ENCODE measurements around the gene PCED1B. TPM values are rescaled to one million over a fixed set of nuclear protein-coding genes. Genes with fewer than 3 reads are reported as not detected.

PCED1B gene
- total and polyA plus RNA-seq, 4 experiments from 2014 or later: 44.3 to 74.6 (median 47.8) TPM

DNA sequence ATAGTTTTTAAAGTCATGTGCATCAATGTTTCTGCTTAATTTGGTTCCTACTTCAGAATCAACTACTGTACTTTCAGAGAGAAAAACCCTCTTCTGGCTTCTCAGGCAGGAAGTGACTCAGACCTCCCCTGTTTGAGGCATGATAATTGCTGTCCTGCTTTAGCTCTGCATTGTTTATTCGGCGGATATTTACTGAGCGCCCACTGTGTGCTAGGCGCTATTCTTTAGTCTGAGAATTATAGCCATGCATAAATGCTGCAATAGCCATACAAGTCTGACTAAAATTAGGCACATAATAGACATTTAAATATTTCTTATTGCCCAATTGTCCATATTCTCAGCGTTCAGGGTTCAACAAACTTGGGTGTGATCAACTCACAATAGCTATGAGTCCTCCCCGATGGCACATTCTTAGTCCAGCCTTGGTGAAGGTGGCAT lies 6.4 kb downstream of the PCED1B start:
- H3K27me3 ChIP-seq (ENCODE audit: insufficient read depth, low read length): no peaks in the 10 kb centered on the region
- no peak overlapping the region for H3K4me3 ChIP-seq (ENCODE audit: low read length in 2 of 2)
- H3K27ac ChIP-seq (ENCODE audit: low read depth, low read length): peak overlapping the region; percentile 29
- no peaks in the 10 kb centered on the region for H3K9me3 ChIP-seq (ENCODE audit: control insufficient read depth in 1 of 2, low read length in 2 of 2)
- Mint-ChIP-seq H3K4me1 (peaks cover 47 to 62% (median 54%) of the 10 kb centered on the region in 4 donors), H3K9me3 (peaks cover 0 to 7% (median 2%) of the 10 kb centered on the region in 8 donors), H3K4me3 (peak overlapping the region in 7 of 8 donors; percentile 0 to 79 (median 49)), H3K27me3 (no peaks in the 10 kb centered on the region), H3K27ac (peak overlapping the region; percentile 53 to 99 (median 84)), H3K36me3 (peaks cover 2 to 10% of the 10 kb centered on the region in 2 donors)
- H3K36me3 ChIP-seq (ENCODE audit: insufficient read depth, low read length): no peaks in the 10 kb centered on the region
- H3K4me1 ChIP-seq (ENCODE audit: insufficient read depth, low read length): peaks cover 58% of the 10 kb centered on the region
- peak; percentile 37 to 78 (median 44) for DNase-seq
- ChIA-PET POLR2A (ENCODE audit: partially characterized antibody) (interaction anchor here (0.6 to 9.5 kb wide), 12 partner anchors 11 to 817 kb away, joined by 3 to 75 read pairs (median 5); partner anchors contain the start of gene SLC38A1), CTCF (ENCODE audit: partially characterized antibody) (interaction anchor here (0.7 to 2.5 kb wide), 5 partner anchors 15 to 683 kb away, joined by 3 to 6 read pairs (median 4); no protein-coding TSS in a partner anchor)
- intact Hi-C loops (cut with micrococcal nuclease): no loop called here

DNA sequence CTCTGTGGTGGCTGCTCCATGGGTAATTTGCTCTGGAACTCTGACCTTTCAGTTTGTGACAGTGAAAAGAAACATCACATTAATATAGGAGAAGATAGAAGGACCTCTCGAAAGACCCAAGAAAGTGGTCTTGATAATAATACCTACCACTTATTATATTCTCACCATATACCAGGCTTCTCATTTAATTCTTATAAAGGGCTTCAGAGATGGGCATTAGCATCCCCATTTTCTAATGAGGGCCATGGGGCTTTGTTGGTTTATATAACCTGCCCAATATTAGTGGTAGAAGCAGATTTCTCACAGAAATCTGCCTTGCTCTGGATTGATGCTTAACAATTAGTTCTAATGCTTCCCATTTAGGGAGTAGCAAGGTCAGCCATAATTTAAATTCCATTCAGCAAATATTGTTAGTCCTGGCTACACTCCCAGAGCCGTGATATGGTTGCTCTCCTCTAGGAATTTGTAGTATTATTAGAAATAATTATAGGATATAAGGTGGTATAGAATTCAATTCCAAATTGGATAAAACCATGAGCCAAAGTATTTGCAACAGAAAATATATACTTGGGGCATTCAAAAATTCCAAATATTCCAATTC lies 7.8 kb downstream of the PCED1B start:
- H3K4me1 Mint-ChIP-seq: peaks cover 38 to 50% (median 45%) of the 10 kb centered on the region in 4 donors
- no peaks in the 10 kb centered on the region for H3K27me3 Mint-ChIP-seq
- Histone ChIP-seq H3K27ac (ENCODE audit: low read depth, low read length) (no peak overlapping the region), H3K36me3 (ENCODE audit: insufficient read depth, low read length) (no peaks in the 10 kb centered on the region), H3K4me1 (ENCODE audit: insufficient read depth, low read length) (peaks cover 44% of the 10 kb centered on the region), H3K9me3 (ENCODE audit: control insufficient read depth in 1 of 2, low read length in 2 of 2) (no peaks in the 10 kb centered on the region), H3K27me3 (ENCODE audit: insufficient read depth, low read length) (no peaks in the 10 kb centered on the region), H3K4me3 (ENCODE audit: low read length in 2 of 2) (no peak overlapping the region)
- no peak for DNase-seq
- peaks cover 0 to 10% (median 2%) of the 10 kb centered on the region in 8 donors for H3K9me3 Mint-ChIP-seq
- H3K27ac Mint-ChIP-seq: peak overlapping the region in 4 of 7 donors; percentile 3 to 70 (median 48)
- ChIA-PET CTCF (ENCODE audit: partially characterized antibody) (interaction anchor here (0.6 to 1.5 kb wide), 3 partner anchors 107 to 311 kb away, joined by 3 read pairs; no protein-coding TSS in a partner anchor), POLR2A (ENCODE audit: partially characterized antibody) (interaction anchor here (1.8 to 9.5 kb wide), 2 partner anchors 105 to 120 kb away, joined by 8 to 75 read pairs; no protein-coding TSS in a partner anchor)
- peaks cover 2 to 12% of the 10 kb centered on the region in 2 donors for H3K36me3 Mint-ChIP-seq
- intact Hi-C loops (cut with micrococcal nuclease): no loop called here
- no peak overlapping the region for H3K4me3 Mint-ChIP-seq

- H3K27me3 ChIP-seq (ENCODE audit: insufficient read depth, low read length): no peaks in the 10 kb centered on the region
- H3K9me3 ChIP-seq (ENCODE audit: control insufficient read depth in 1 of 2, low read length in 2 of 2): no peaks in the 10 kb centered on the region
- Mint-ChIP-seq H3K27ac (peak overlapping the region in 3 of 7 donors; percentile 19 to 47 (median 35)), H3K36me3 (peaks cover 2 to 12% of the 10 kb centered on the region in 2 donors), H3K27me3 (no peaks in the 10 kb centered on the region), H3K4me1 (peaks cover 33 to 46% (median 41%) of the 10 kb centered on the region in 4 donors), H3K4me3 (no peak overlapping the region), H3K9me3 (peaks cover 0 to 10% (median 2%) of the 10 kb centered on the region in 8 donors)
- POLR2A ChIA-PET (ENCODE audit: partially characterized antibody): no interaction called here
- CTCF ChIA-PET (ENCODE audit: partially characterized antibody): interaction anchor here (0.6 to 1.9 kb wide), 3 partner anchors 17 to 310 kb away, joined by 3 to 6 read pairs (median 3); no protein-coding TSS in a partner anchor
- peaks cover 35% of the 10 kb centered on the region for H3K4me1 ChIP-seq (ENCODE audit: insufficient read depth, low read length)
- H3K4me3 ChIP-seq (ENCODE audit: low read length in 2 of 2): no peak overlapping the region
- DNase-seq: no peak
- no peak overlapping the region for H3K27ac ChIP-seq (ENCODE audit: low read depth, low read length)
- intact Hi-C loops (cut with micrococcal nuclease): no loop called here
- no peaks in the 10 kb centered on the region for H3K36me3 ChIP-seq (ENCODE audit: insufficient read depth, low read length)
Observed at GRCh38 chr12:47088021-47088944, 8.9 kb downstream of the PCED1B start.

- Mint-ChIP-seq H3K4me1 (peaks cover 20 to 45% (median 31%) of the 10 kb centered on the region in 4 donors), H3K27me3 (no peaks in the 10 kb centered on the region), H3K36me3 (peaks cover 2 to 12% of the 10 kb centered on the region in 2 donors), H3K4me3 (no peak overlapping the region), H3K9me3 (peaks cover 0 to 10% (median 3%) of the 10 kb centered on the region in 8 donors), H3K27ac (peak overlapping the region in 1 of 7 donors; percentile 43)
- CTCF ChIA-PET (ENCODE audit: partially characterized antibody): no interaction called here
- Histone ChIP-seq H3K4me3 (ENCODE audit: low read length in 2 of 2) (no peak overlapping the region), H3K9me3 (ENCODE audit: control insufficient read depth in 1 of 2, low read length in 2 of 2) (no peaks in the 10 kb centered on the region), H3K27ac (ENCODE audit: low read depth, low read length) (no peak overlapping the region), H3K36me3 (ENCODE audit: insufficient read depth, low read length) (no peaks in the 10 kb centered on the region), H3K4me1 (ENCODE audit: insufficient read depth, low read length) (peaks cover 26% of the 10 kb centered on the region), H3K27me3 (ENCODE audit: insufficient read depth, low read length) (no peaks in the 10 kb centered on the region)
- POLR2A ChIA-PET (ENCODE audit: partially characterized antibody): no interaction called here
- intact Hi-C loops (cut with micrococcal nuclease): no loop called here
- no peak for DNase-seq
Observed at GRCh38 chr12:47091009-47091408, 11.6 kb downstream of the PCED1B start.

DNA sequence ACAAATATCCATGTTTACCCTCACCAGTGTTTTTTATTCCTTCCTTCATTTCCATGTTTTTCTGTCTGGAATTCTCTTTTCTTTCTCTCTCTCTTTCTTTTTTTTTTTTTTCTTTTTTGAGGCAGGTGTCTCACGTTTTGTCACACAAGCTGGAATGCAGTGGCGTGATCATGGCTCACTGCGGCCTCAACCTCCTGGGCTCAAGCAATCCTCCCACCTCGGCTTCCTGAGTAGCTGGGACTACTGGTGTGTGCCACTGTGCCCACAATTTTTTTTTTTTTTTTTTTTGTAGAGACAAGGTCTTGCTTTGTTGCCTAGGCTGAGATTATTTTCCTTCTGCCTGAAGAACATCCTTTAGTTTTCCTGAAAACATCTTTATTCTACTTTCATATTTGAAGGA lies 15.4 kb downstream of the PCED1B start:
- H3K36me3 Mint-ChIP-seq: peaks cover 2 to 21% of the 10 kb centered on the region in 2 donors
- H3K27ac Mint-ChIP-seq: peak overlapping the region in 1 of 7 donors; percentile 14
- POLR2A ChIA-PET (ENCODE audit: partially characterized antibody): interaction anchor here (0.6 to 2.2 kb wide), 3 partner anchors 14 to 99 kb away, joined by 3 to 16 read pairs (median 3); partner anchors contain the start of genes AMIGO2 and PCED1B
- CTCF ChIA-PET (ENCODE audit: partially characterized antibody): interaction anchor here (0.9 to 1.7 kb wide), 6 partner anchors 12 to 303 kb away, joined by 3 to 6 read pairs (median 4); no protein-coding TSS in a partner anchor
- no peak overlapping the region for H3K27ac ChIP-seq (ENCODE audit: low read depth, low read length)
- intact Hi-C loops (cut with micrococcal nuclease): no loop called here
- no peaks in the 10 kb centered on the region for H3K36me3 ChIP-seq (ENCODE audit: insufficient read depth, low read length)
- H3K27me3 Mint-ChIP-seq: no peaks in the 10 kb centered on the region
- H3K9me3 ChIP-seq (ENCODE audit: control insufficient read depth in 1 of 2, low read length in 2 of 2): no peaks in the 10 kb centered on the region
- peaks cover 0 to 10% (median 3%) of the 10 kb centered on the region in 8 donors for H3K9me3 Mint-ChIP-seq
- no peaks in the 10 kb centered on the region for H3K27me3 ChIP-seq (ENCODE audit: insufficient read depth, low read length)
- H3K4me3 Mint-ChIP-seq: peak overlapping the region in 2 of 8 donors; percentile 37 to 66
- DNase-seq: no peak
- H3K4me1 Mint-ChIP-seq: peaks cover 17 to 41% (median 30%) of the 10 kb centered on the region in 4 donors
- no peak overlapping the region for H3K4me3 ChIP-seq (ENCODE audit: low read length in 2 of 2)
- H3K4me1 ChIP-seq (ENCODE audit: insufficient read depth, low read length): peaks cover 20% of the 10 kb centered on the region

- Histone ChIP-seq H3K27me3 (ENCODE audit: insufficient read depth, low read length) (no peaks in the 10 kb centered on the region), H3K27ac (ENCODE audit: low read depth, low read length) (no peak overlapping the region), H3K4me1 (ENCODE audit: insufficient read depth, low read length) (peaks cover 20% of the 10 kb centered on the region), H3K4me3 (ENCODE audit: low read length in 2 of 2) (no peak overlapping the region), H3K9me3 (ENCODE audit: control insufficient read depth in 1 of 2, low read length in 2 of 2) (no peaks in the 10 kb centered on the region), H3K36me3 (ENCODE audit: insufficient read depth, low read length) (no peaks in the 10 kb centered on the region)
- Mint-ChIP-seq H3K36me3 (peaks cover 0 to 14% of the 10 kb centered on the region in 2 donors), H3K27me3 (no peaks in the 10 kb centered on the region), H3K27ac (peak overlapping the region in 1 of 7 donors; percentile 36), H3K4me3 (peak overlapping the region in 2 of 8 donors; percentile 45 to 66), H3K9me3 (peaks cover 0 to 6% (median 2%) of the 10 kb centered on the region in 8 donors), H3K4me1 (peaks cover 17 to 35% (median 26%) of the 10 kb centered on the region in 4 donors)
- ChIA-PET POLR2A (ENCODE audit: partially characterized antibody) (interaction anchor here (0.8 to 2.2 kb wide), 3 partner anchors 15 to 293 kb away, joined by 3 to 16 read pairs (median 3); partner anchors contain the start of genes AMIGO2 and PCED1B), CTCF (ENCODE audit: partially characterized antibody) (interaction anchor here (0.9 to 1.7 kb wide), 6 partner anchors 13 to 302 kb away, joined by 3 to 6 read pairs (median 4); no protein-coding TSS in a partner anchor)
- intact Hi-C loops (cut with micrococcal nuclease): no loop called here
- DNase-seq: no peak
Observed at GRCh38 chr12:47095446-47096236, 16.2 kb downstream of the PCED1B start.
